H54 (cell line): ENCODE measurements around the gene CAB39L.
A peak's percentile ranks its signal among the peaks of the same experiment; 100 is the strongest.
"Not testable (repeated sequence)": the region's sequence is repeated elsewhere in the genome, so short reads cannot be mapped to it uniquely, and the experiment has no call there.

ENCODE experiments used
- DNase-seq: peaks from one replicate; pipeline ENCODE4 v3.0.0; 2011; ENCODE audit warnings: low spot score, mixed read lengths; ENCODE audit not compliant: insufficient read length
- FAIRE-seq: peaks from 3 replicates; lab custom pipeline; 2011; peaks lifted over from hg19 to GRCh38; lab: Jason Lieb, UNC
- POLR2A ChIP-seq: IDR thresholded peaks from 2 replicates; pipeline ENCODE4 v1.6.1; 2011; ENCODE audit warnings: low read depth, mild to moderate bottlenecking, low read length

CAB39L gene

DNA sequence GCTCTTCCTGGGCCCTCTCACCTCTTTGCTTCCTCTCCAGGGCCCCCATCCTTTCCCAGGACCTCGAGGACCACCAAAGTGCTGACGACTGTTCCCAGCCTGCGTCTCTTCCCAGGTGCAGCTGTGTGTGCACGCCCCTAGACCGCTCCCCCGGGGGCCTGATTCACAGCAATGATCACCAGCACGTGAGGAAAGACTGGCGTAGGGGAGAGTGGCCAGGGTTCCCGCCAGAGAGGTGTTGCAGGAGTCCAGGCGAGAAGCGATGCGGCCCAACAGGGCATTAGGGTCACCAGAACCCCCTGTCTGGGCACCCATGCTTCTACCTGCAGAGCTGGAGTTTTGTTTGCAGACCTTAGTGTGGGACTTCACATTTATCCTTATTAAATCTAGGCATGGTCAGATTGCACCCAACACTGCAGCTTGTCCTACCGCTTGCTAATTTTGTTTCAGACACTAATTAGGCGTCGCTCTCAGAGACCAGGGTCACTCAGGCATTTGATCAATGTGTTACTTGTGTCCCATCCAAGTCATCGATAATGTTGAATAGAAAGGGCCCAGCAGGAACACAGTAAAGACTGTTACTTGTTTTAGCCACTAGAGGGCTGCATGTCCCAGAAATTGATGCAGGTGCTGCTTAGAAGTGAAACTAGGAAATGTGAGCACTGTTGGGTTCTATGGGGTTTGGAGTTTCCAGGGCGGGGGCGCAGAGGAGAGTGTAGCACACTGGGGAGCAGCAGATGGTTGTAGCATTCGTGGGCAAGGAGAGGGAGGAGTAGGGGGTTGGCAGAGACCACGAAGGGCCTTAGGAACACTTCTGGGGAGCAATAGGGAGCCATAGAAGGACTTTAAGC lies 142.9 kb downstream of the CAB39L start:
- no peak for TF ChIP-seq POLR2A

DNA sequence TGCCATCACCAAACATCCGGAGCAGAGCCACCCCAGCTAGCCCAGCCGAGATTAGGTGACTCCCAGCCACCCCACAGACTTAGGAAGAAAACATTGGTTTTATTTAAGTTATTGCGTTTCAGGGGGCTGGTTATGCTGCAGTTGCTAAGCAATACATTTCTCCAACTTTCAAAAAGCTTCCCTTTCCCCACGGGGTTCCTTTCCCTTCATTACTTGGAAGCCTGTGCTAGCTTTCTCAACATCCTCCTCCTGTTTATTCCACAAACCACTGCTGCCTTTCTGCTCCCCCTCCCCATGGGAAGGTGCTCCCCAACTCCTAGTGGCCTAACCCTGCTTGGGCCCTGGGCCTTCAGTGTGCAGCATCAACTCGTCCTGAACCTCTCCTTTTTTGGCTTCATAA lies 143.6 kb downstream of the CAB39L start:
- DNase-seq (no peak), FAIRE-seq (no peak)
- no peak for TF ChIP-seq POLR2A

More for the DNA sequence above, 142.9 kb downstream of the CAB39L start:
- FAIRE-seq (no peak), DNase-seq (peak; percentile 45)

DNA sequence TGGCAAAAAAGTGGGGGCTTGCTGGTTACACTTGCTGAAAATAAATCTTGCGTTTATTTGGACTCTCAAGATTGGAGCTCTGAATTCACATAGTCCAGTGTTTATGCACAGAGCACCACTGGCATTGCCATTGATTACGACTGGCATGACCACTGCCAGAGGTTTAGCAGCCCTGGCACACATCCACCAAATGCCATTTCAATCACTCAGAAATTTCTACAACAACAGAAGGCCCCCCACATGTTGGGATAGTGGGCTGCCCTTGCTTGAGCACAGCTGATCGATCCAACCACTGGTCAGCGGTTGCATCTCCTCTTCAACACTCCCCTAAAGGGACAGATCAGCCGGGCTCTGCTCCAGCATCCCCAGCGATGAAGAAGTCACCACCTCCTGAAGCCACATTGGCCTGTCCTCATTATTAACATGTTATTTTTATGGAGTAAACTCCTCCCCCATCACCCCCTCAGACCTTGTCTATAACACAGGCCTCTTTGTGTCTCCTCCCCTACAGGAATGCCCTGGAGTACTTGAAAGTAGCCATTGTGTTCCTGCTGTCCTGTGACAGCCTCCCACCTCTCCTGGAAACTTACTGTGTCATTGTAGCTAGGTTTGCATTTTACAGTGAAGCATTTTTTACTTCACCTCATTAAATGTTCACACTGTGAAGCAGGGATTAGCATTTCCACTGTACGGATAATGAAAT lies 144.8 kb downstream of the CAB39L start:
- no peak for FAIRE-seq
- no peak for DNase-seq

DNA sequence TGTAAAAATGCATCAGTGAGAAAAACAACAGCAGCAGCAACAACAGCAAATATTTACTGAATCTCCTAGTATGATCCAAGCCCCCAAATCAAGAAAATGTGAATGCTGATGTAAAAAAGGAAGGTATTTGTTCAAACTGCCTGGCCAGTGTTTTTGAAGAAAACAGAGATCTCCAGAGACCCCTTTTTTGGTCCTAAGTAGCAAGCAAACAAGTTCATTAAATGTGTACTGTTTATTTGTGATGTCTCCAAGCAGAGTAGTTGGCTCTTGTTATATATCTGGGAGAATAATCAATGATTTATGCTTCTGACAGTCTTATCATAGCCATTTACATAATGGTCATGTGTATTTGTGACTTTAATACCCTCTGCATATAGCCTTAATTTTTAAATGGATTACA lies 145.4 kb downstream of the CAB39L start:
- DNase-seq: no peak
- TF ChIP-seq POLR2A: no peak
- no peak for FAIRE-seq

More for the DNA sequence above, 144.8 kb downstream of the CAB39L start:
- TF ChIP-seq POLR2A: no peak

DNA sequence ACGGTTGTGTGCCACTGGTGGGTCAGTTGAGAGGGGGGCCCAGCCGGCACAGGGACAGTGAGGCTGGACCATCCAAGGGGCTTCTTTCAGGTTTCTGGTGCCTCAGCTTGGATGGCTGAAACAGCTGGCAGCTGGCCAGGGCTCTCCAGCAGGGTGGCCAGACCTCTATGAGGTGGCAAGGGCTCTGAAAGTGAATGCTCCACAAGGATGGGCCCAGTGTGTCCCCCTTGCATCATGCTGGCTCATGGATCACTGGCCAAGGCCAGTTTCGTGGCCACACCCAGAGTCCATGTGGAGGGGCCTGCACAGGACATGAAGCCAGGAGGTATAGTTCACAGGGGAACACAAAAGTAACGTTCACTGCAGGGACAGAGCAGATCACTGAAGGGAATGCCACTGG lies 146.5 kb downstream of the CAB39L start:
- FAIRE-seq: no peak
- no peak for TF ChIP-seq POLR2A

DNA sequence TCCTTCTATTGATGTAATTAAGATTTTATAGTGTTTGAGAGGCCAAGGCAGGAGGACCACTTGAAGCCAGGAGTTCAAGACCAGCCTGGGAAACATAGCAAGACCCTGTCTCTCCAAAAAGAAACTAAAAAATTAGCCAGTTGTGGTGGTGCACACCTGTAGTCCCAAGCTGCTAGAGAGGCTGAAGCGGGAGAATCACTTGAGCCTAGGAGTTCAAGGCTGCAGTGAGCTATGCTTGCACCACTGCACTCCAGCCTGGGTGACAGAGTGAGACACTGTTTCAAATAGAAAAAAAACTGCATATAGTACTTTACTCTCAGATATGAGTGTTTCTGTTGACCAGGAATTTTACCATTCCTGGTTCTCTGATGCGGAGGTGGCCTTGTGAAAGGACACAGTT lies 147.2 kb downstream of the CAB39L start:
- no peak for FAIRE-seq
- no peak for TF ChIP-seq POLR2A

More for the DNA sequence above, 146.5 kb downstream of the CAB39L start:
- DNase-seq: no peak

DNA sequence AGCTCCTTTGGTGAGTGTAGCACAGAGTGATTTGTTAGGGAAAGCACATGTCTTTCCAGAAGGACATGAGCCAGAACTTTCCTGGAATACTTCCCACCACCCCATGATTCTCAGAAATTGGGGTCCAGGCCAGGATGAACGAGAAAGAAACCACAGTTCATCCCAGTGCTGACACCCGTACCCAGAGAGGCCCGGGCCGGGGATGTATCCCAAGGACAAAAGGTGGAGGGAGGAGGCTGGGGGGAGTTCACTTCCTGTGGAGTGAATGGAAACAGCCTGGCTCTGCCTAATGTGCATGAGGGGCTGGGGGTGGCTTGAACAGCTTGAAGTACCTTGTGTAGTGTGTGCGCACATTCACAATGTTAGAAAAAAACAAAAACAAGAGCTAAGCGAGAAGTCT lies 148.6 kb downstream of the CAB39L start:
- FAIRE-seq: no peak
- no peak for TF ChIP-seq POLR2A

More for the DNA sequence above, 147.2 kb downstream of the CAB39L start:
- no peak for DNase-seq

DNA sequence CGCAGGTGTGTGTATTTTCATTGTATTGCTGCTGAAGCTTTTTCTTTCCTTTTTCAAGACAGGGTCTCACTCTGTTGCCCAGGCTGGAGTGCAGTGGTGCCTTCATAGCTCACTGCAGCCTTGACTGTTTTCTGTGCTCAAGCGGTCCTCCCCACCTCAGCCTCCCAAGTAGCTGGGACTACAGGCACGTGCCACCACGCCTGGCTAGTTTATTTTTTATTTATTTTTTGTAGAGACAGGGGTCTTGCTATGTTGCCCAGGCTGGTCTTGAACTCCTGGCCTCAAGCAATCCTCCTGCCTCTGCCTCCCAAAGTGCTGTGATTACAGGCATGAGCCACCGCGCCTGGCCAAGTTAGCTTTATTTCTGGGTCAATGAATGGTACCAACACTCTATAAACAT lies 149.1 kb downstream of the CAB39L start:
- DNase-seq, FAIRE-seq: not testable (repeated sequence)

More for the DNA sequence above, 148.6 kb downstream of the CAB39L start:
- no peak for DNase-seq

DNA sequence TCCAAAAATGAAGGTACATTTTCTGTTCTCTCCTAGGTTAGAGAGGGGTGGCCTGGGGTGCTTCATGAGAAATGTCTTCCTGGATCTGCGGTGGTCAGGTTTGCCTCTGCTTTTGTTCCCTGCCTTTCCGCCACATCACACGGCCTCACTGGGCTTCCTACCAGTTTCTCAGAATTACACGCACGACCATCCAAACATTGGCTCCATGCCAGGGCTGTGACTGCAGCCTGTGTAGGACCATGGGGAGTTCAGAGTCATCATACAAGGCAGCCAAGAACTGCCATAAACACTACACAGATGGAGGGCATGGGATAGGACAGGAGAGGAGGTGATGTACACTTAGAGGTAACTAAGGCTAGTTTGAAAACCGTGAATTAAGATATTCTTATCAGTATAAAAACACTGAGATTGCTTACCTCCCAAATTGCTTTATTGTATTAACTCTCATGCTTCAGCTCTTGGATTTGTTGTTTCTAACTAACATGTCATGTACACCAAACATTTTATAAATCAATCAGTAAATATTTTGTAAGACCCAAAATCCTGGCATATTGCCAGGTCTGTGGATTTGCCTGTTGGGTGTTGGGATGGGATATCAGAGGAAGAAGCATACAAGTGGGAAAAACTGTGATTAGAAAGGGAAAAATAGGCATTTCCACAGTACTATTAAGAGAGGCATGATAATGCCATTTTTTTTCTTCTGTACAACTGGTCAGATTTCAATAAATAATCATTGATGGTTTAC lies 150.9 kb downstream of the CAB39L start:
- DNase-seq (no peak), FAIRE-seq (no peak)
- no peak for TF ChIP-seq POLR2A

DNA sequence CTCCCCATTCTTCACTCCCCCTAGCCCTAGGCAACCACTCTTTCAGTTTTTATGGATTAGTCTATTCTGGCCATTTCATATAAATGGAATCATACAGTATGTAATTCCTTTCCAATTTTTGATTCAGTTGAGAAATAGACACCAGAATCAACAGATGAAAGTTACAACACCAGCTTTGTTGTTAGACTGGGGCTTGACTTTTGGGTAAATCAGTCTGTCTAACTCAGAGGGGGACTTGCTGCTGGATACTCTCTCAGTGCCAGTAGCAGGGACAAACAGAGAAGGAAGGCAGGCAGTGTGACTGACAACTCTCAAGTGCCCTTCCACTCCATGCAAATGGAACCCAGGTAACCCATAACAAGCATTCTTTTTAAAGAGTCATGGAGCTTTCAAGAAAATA lies 155.4 kb downstream of the CAB39L start:
- TF ChIP-seq POLR2A: no peak
- FAIRE-seq: no peak

DNA sequence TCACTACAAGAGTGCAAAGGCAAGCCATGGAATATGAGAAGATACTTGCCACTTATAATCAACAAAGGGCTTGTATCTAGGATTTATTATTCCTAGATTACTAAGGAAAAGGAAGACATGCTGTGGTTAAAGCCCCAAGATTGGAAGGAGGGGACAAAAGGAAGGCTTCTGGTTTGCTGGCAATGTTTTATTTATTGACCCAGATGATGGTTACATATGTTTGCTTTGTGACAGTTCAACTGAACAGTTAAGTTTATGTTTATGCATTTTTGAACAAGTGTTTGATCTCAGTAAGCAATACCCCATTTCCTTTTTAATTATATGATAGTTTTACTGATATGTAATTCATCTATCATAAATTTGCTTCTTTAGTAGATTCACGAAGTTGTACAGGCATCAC lies 155.9 kb downstream of the CAB39L start:
- no peak for TF ChIP-seq POLR2A
- no peak for FAIRE-seq
- no peak for DNase-seq

More for the DNA sequence above, 155.4 kb downstream of the CAB39L start:
- DNase-seq: no peak

DNA sequence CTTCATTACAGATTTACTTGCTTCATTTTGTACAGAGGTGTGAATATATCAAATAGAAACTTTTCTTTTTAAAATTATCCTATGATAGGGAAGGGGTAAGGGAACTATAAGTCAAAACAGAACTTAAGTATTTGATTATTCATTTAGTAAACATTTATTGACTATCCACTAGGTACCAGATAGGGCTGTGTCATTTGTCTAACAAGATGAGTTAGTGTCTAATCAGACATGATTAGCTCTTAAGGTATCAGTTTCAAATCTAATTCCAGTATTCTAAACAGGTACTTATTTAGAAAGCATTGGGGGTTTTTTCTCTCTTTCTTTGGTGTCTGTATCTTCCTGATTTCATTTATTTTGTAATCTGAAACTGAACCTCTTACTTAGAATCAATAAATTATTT lies 164.0 kb downstream of the CAB39L start:
- no peak for DNase-seq
- no peak for TF ChIP-seq POLR2A
- FAIRE-seq: no peak

DNA sequence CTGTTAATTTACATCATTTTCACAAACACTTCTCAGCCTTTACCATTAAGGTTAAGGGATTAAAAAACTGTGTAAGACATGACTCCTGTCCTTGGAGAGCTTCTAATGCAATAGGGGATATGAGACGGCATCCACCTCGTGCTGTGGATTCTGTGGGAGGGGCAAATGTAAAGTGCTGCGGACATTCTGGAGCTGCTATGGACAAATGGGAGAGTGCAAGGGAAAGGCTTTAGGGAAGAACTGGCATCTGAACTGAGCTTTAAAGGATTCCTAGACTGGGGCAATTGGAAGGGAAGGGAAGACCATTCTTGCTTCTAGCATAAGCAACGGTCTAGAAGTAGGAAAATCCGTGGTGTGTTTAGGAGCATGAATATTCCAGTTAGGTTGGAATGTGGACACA lies 164.8 kb downstream of the CAB39L start:
- no peak for TF ChIP-seq POLR2A
- DNase-seq: no peak
- no peak for FAIRE-seq

DNA sequence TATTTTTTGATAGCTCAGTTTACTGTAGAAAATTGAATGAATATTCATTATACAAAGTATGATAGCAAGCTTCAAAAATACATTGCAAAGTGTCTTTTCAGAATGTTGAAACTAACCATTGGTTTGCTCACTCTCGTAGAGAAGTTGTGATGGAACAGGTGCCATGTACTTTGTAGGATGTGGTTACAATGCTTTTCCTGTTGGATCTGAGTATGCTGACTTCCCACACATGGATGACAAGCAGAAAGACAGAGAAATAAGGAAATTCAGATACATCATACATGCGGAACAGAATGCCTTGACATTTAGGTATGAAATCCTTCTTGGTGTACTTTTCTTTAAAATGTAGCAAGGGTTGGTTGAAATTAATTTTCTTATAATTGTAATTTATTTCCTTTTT lies 165.7 kb downstream of the CAB39L start:
- FAIRE-seq (no peak), DNase-seq (no peak)
- TF ChIP-seq POLR2A: no peak

DNA sequence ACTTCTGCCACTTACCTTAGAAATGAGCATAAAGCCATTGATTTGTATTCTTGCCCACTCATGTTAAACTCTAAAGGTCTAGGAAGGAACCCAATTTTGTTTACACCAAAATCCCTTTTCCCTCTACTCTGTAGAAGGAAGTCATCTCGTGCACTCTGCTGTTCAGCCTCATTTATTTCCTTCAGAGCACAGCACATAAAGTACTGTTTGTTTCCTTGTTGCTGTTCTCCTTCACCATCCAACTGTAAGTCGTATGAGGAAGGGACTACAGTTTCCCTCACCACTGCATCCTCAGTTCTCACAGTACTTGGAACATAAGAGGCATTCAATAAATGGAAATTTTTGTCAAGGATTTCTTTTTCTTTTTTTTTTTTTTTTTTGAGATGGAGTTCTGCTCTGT lies 171.6 kb downstream of the CAB39L start:
- TF ChIP-seq POLR2A: no peak
- DNase-seq (no peak), FAIRE-seq (no peak)
